GM21528 (cell line): ENCODE measurements around the gene ATRN.

Source experiments
- ATAC-seq: cut with Tn5 transposase; IDR thresholded peaks from one replicate; pipeline ENCODE4 v1.9.1; 2021; ENCODE audit warnings: mild to moderate bottlenecking, moderate library complexity; ENCODE audit not compliant: unreplicated experiment, low FRiP score

The ATRN gene

GRCh38 chr20:3652676-3653596 is 182.1 kb downstream of the ATRN start:
- ATAC-seq: no peak

GRCh38 chr20:3653921-3654320 is 183.1 kb downstream of the ATRN start:
- no peak for ATAC-seq

- no peak for ATAC-seq
Observed at GRCh38 chr20:3654326-3655130, 183.7 kb downstream of the ATRN start.

GRCh38 chr20:3655131-3655405 is 184.2 kb downstream of the ATRN start:
- ATAC-seq: no peak

GRCh38 chr20:3658019-3658715 is 187.3 kb downstream of the ATRN start:
- ATAC-seq: no peak

- peak; percentile 85 for ATAC-seq
Observed at GRCh38 chr20:3658716-3659491, 188.1 kb downstream of the ATRN start.

- ATAC-seq: no peak
Observed at GRCh38 chr20:3659492-3660261, 188.9 kb downstream of the ATRN start.

GRCh38 chr20:3660262-3661059 is 189.6 kb downstream of the ATRN start:
- no peak for ATAC-seq

GRCh38 chr20:3661060-3661813 is 190.4 kb downstream of the ATRN start:
- no peak for ATAC-seq

- ATAC-seq: no peak
Observed at GRCh38 chr20:3661814-3662665, 191.2 kb downstream of the ATRN start.

- ATAC-seq: no peak
Observed at GRCh38 chr20:3663031-3663701, 192.3 kb downstream of the ATRN start, which contains the start of gene GFRA4. Gene GFRA4 (minus strand): TSS chr20:3663399. CDS start chr20:3663399, 0 bp downstream.

- no peak for ATAC-seq
Observed at GRCh38 chr20:3663858-3664257, 193.0 kb downstream of the ATRN start.

- no peak for ATAC-seq
Observed at GRCh38 chr20:3667434-3668037, 196.7 kb downstream of the ATRN start.

- no peak for ATAC-seq
Observed at GRCh38 chr20:3669710-3670367, 199.0 kb downstream of the ATRN start.

- ATAC-seq: no peak
Observed at GRCh38 chr20:3670511-3670910, 199.7 kb downstream of the ATRN start.

GRCh38 chr20:3670945-3671344 is 200.1 kb downstream of the ATRN start:
- no peak for ATAC-seq
